GM18502 (cell line): ENCODE measurements around the gene PPP3R2.

Experiments
- ATAC-seq: cut with Tn5 transposase; IDR thresholded peaks from one replicate; pipeline ENCODE4 v1.9.1; 2021; ENCODE audit warnings: mild to moderate bottlenecking; ENCODE audit not compliant: unreplicated experiment, poor library complexity

PPP3R2 gene

GRCh38 chr9:101594796-101595195, at the start of gene PPP3R2:
Gene PPP3R2 (minus strand): TSS chr9:101594969. CDS start chr9:101594921, 48 bp downstream.
- ATAC-seq: no peak

DNA sequence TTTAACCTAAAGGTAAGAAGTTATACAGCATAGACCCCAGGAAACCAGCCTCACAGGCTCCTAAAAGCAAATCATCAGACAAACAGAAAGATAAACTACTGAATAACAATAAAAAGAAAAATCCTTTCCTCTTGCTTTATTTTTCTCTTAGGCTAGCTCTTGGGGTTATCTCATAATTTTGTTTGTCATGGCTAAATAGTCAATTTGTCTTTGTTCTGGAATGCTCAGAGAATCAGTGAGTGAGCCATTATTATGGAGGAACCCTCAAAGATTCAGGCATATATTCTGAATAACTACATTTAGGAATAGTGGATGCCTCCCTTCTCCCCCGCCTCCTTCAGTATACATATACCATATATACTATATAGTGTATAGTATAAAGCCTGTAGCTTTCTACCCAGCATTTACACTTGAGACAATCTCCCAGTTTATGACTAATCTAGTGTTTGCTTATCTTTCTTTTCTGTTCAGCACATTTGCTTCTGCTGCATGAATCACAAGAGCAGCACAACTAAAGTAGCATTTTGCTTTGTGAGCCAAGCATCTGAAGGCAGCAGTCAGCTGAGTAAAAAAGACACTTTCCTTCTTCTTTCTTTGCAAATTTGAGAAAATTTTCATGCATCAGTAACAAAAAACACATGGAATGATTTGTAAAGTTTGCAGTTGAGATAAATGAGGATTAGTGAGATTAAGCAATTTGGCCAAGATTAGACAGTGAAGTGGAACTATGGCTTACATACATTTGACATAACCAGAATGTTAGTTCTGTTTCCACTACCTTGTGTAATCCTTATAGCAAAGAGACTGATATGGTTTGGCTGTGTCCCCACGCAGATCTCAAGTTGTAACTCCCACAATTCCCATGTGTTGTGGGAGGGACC, 45.3 kb upstream of the PPP3R2 start:
- no peak for ATAC-seq

GRCh38 chr9:101639311-101639710, 44.5 kb upstream of the PPP3R2 start:
- ATAC-seq: no peak

- ATAC-seq: no peak
Measured at GRCh38 chr9:101636247-101636646, 41.5 kb upstream of the PPP3R2 start.

GRCh38 chr9:101635473-101635872, 40.7 kb upstream of the PPP3R2 start:
- no peak for ATAC-seq

DNA sequence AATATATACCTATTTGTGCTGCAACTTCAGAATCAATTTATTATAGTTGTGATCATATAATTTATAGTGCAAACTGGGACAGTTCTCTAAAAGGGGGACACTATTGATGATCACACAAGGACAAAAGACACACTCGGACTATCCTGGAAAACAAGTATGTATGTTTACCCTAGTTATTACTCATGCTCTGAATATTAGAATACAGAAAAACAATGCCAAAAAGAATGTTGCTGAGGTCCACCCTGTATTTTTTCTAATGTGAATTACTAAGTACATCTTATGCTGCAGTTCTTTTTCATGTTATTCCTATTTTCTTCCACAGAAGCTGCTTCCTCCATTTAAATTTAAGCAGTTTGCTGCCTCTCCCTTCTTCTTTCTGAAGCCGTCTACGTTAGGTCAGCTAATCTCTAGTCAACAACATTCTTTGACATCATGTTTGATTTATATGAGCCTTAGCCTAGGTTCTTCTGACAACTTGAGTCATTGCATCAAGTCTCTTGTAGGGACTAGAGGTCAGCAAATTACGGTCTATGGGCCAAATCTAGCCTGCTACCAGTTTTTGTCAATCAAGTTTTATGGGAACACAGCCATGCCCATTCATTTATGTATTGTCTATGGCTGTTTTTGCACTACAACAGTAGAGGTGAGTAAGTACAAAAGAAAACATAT, 40.1 kb upstream of the PPP3R2 start:
- ATAC-seq: no peak

DNA sequence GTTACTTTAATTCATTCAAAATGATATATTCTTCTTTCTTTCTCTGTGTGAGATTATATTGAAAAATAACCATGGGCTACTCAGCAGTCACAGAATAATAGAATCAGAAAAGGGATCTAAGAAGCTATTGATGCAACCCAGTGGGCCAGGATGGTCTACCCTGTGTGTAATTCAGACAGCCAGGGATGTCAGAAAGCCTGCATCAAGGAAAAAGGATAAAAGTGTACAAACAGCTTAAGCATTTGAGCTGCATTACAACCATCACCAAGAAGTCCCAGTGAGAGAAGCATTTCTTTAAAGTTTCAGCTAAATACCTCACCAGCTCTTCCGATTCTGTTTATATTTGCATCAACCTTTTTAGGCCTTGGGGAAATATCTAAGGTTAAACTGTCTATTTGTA, 37.8 kb upstream of the PPP3R2 start:
- no peak for ATAC-seq

DNA sequence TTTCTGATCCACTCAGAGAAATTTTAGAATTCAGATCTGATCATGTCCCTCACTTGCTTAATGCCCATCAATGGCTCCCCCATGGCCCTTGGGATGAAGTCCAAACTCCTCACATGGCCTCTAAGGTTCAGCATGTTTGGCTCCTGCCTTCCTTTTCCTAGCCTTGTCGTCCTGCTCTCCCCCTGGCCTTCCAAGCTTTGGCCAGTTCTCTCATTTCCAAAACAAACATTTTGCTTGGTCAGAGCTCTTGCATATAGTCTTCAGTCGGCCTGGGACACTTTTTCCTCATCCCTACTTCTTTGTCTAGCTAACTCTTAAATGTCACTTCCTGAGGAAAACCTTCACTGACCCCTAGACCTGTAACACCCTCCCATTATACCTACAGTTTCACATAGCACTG, 37.1 kb upstream of the PPP3R2 start:
- ATAC-seq: no peak

DNA sequence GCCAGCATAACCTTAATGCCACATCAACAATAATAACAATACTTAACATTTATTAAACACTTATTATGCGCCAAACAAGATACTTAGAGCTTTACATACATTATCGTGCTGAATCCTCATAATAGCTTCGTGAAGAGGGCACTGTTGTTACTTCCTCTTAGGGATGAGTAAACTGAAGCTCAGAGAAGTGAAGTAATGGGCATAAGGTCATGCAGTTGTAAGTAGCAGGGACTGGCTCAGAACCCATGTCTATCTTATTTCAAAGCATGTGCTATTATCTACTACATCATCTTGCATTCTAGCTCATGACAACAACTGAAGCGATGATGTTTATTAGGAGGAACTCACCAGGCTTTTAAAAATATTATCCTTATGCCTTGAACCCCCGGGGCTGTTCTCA, 34.9 kb upstream of the PPP3R2 start:
- ATAC-seq: no peak

DNA sequence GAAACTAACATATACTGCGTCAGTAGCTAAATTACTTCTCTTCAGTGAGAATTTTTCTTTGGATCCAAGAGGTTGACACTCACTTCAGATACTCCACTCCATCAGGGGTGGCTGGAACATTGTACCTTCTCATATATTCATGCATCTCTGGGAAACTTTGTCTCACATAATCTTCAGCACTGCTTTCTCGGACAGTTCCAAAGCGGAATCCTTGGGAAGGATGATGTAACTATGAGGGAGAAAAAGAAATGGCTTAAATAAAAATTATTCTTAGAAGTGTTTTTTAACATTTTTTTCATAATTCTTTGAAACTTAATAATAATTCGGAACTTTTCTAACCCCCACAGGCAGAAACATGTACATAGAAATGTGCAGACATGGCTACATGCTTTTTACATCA, 33.4 kb upstream of the PPP3R2 start:
- ATAC-seq: no peak

GRCh38 chr9:101626295-101626694, 31.5 kb upstream of the PPP3R2 start:
- ATAC-seq: no peak

- ATAC-seq: no peak
Measured at GRCh38 chr9:101625876-101626275, 31.1 kb upstream of the PPP3R2 start.

DNA sequence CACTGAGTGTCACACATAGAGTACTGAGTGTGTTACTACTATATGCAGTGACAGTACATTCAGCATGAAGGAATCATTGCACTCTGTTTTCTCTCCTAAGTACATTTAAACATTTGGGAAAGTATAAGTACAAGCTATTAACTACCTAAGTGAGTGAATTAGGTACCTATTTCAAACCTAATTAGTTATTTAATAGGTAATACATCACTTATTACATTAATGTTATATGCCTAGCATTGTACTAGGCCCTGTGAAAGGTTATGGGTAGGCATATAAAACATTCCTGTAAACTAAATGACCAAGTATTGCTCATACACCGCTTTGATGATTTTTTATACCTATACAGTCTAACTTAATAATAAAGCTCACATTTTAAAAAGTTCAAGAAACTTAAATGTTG, 25.7 kb upstream of the PPP3R2 start:
- no peak for ATAC-seq

DNA sequence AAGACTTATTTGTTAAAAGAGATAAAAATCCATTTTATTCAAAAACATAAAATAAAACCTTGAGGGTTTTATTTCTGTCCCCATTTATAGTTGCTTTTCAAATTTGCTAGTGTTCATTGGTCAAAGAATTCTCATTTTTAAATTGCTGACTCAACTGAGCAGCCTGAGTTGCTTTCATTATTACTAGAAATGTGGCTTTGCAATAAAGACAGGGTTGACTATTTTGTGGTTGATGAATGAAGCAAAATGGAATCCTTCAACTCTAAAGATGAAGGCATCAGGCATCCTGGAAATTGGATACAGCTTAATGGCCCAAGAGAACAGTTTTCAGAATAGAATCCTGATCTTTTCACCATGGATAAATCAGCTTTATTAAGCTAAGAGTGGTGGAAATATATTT, 23.9 kb upstream of the PPP3R2 start:
- ATAC-seq: peak; percentile 88

- no peak for ATAC-seq
Measured at GRCh38 chr9:101605547-101605946, 10.8 kb upstream of the PPP3R2 start.

GRCh38 chr9:101604296-101604695, 9.5 kb upstream of the PPP3R2 start:
- no peak for ATAC-seq

DNA sequence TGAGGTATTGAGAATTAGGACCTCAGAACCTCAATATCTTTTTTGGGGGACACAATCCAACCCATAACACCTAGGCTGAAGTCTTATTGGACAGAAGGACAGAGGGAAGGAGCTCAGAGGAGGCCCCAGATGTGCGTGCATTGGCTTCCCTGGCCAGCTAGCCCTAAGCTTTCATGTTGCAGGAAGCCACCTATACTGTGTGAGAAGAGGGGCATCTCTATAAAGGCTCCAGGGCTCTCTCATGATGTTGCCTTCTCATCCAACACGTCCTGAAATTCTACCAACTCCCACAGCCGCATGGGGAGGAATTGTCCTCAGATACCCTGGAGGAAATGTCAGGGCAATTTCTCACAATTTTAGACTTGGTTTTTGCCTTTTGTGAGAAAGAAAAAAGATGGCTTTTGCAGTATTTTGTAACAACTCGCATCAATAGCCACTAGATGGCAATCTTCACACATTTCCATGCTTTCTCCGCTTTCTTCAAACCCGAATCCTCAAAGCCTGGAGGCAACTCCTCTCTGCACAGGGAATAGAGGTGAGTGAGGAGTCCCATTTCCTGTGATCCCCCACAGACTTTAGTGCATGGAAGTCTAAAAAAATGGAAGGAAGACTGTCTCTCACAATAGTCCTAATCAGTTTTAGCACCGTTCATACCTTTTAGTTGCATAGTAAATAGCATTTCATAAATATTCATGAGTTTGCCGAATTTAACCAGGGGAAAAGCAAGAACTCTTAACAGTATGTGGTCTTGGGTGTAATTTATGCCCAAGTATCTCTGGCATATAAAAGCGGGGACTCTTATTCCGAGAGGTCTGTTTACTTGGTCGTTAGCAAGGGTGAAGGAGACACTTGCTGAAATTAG, 7.4 kb upstream of the PPP3R2 start:
- peak; percentile 62 for ATAC-seq

DNA sequence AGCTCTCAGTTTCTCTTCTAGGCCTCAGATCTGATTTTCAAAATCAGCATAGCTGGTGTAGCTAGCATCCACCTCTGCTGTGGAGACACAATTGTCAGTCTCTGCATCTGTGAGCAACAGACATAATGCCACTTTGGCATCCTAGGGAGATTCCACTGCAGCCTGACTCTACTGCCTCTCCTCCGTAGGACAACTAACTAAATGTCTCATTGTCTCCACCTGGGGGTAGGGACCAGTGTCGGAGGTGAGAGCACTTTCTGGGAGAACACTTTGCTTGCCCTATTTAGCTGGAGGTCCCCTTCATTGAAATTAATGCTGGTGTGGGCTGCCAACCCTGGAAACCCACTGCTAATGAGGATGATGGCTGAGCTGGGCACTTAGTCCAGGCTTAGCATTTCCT, 1.4 kb downstream of the PPP3R2 start:
- ATAC-seq: no peak

- ATAC-seq: no peak
Measured at GRCh38 chr9:101592788-101593187, 2.0 kb downstream of the PPP3R2 start.

DNA sequence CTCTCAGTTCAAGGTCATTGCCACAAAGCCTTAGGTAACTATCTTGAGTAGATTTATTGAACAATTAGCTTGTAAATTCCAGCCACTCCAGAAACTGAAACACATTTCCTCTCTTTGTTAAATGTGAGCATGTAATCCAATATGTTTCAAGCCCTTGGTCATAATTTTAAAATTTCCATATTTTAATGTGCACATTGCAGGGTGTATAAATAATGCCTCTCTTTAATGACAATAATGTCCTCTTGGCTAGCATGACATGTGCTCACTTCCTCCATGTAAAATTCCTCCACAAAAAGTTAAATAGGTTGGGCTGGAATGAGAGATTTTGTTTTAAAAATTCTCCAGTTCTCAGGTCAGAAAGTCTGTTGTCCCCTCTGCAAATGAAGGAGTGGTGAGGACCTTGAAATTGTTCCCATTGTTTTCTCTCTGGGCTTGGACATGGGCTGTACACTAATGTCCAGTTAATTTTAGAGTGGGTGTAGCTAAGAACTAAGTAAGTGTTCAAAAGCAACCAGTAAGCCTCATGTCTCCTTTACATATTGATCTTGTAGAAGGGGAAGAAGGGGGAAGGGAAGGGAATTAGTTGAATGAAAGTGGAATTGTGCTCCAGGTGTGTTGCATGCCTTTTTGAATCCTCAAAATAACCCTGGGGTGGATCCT, 2.9 kb downstream of the PPP3R2 start:
- no peak for ATAC-seq
